SK-N-SH treated with all-trans-retinoic acid at 6 μM for 48 hours (cell line): Measurements from ENCODE around the gene TTC31.
A peak's percentile ranks its signal among the peaks of the same experiment; 100 is the strongest.

Experiments used
- ATAC-seq: fragments of 200-7000 bp; cut with Tn5 transposase; 3 replicates; pipeline ENCODE4 v1.9.1; 2020; ENCODE audit warnings: mild to moderate bottlenecking, moderate library complexity
- ARNTL ChIP-seq: fragments of 450-650 bp; formaldehyde crosslinking; IDR thresholded peaks from 2 replicates; pipeline ENCODE4 v1.5.0; 2020; ENCODE audit warnings: low read depth, mild to moderate bottlenecking, moderate library complexity, borderline replicate concordance
- BACH2 ChIP-seq: fragments of 250-450 bp; sonication (Bioruptor Pico); IDR thresholded peaks from 2 replicates; pipeline ENCODE4 v1.9.0; 2021; ENCODE audit warnings: mild to moderate bottlenecking, borderline replicate concordance
- CREB5 ChIP-seq: fragments of 250-450 bp; sonication (Bioruptor Pico); IDR thresholded peaks from 2 replicates; pipeline ENCODE4 v1.5.1; 2020; ENCODE audit warnings: low read depth, mild to moderate bottlenecking, moderate library complexity
- CSDC2 ChIP-seq: fragments of 250-450 bp; sonication (Bioruptor Pico); IDR thresholded peaks from 2 replicates; pipeline ENCODE4 v1.5.0; 2020; ENCODE audit warnings: mild to moderate bottlenecking, moderate library complexity
- ESRRG ChIP-seq: fragments of 250-450 bp; sonication (Bioruptor Pico); IDR thresholded peaks from 2 replicates; pipeline ENCODE4 v1.6.1; 2021; ENCODE audit warnings: mild to moderate bottlenecking
- GLIS3 ChIP-seq: fragments of 250-450 bp; sonication (Bioruptor Pico); IDR thresholded peaks from 2 replicates; pipeline ENCODE4 v1.5.0; 2020; ENCODE audit warnings: mild to moderate bottlenecking, moderate library complexity
- ISL1 ChIP-seq: fragments of 250-450 bp; sonication (Bioruptor Pico); IDR thresholded peaks from 2 replicates; pipeline ENCODE4 v2.1.2; 2022; ENCODE audit warnings: mild to moderate bottlenecking, moderate library complexity
- OSR1 ChIP-seq: fragments of 250-450 bp; sonication (Bioruptor Pico); IDR thresholded peaks from 2 replicates; pipeline ENCODE4 v1.8.0; 2022; ENCODE audit warnings: moderate library complexity, mild to moderate bottlenecking, inconsistent platforms
- PPARA ChIP-seq: fragments of 250-450 bp; sonication (Bioruptor Pico); IDR thresholded peaks from 2 replicates; pipeline ENCODE4 v1.5.0; 2020; ENCODE audit warnings: mild to moderate bottlenecking, borderline replicate concordance
- RARB ChIP-seq: fragments of 250-450 bp; sonication (Bioruptor Pico); IDR thresholded peaks from 2 replicates; pipeline ENCODE4 v1.8.0; 2021; ENCODE audit warnings: mild to moderate bottlenecking, moderate library complexity
- SNAI2 ChIP-seq: fragments of 250-450 bp; sonication (Bioruptor Pico); IDR thresholded peaks from 2 replicates; pipeline ENCODE4 v1.5.0; 2020; ENCODE audit warnings: mild to moderate bottlenecking, moderate library complexity
- TCF4 ChIP-seq: fragments of 250-450 bp; sonication (Bioruptor Pico); IDR thresholded peaks from 2 replicates; pipeline ENCODE4 v1.8.0; 2021; ENCODE audit warnings: mild to moderate bottlenecking, moderate library complexity, borderline replicate concordance
- TOX ChIP-seq: fragments of 250-450 bp; sonication (Bioruptor Pico); IDR thresholded peaks from 2 replicates; pipeline ENCODE4 v1.8.0; 2021; ENCODE audit warnings: mild to moderate bottlenecking, moderate library complexity, borderline replicate concordance
- ZC3H10 ChIP-seq: fragments of 250-450 bp; sonication (Bioruptor Pico); IDR thresholded peaks from 2 replicates; pipeline ENCODE4 v1.5.1; 2021; ENCODE audit warnings: mild to moderate bottlenecking, moderate library complexity
- ZFP3 ChIP-seq: fragments of 250-450 bp; sonication (Bioruptor Pico); IDR thresholded peaks from 2 replicates; pipeline ENCODE4 v1.5.0; 2020; ENCODE audit warnings: mild to moderate bottlenecking, moderate library complexity
- ZFP30 ChIP-seq: fragments of 450-650 bp; formaldehyde crosslinking; IDR thresholded peaks from 2 replicates; pipeline ENCODE4 v1.5.0; 2022; ENCODE audit warnings: mild to moderate bottlenecking, moderate library complexity
- ZNF565 ChIP-seq: fragments of 450-650 bp; formaldehyde crosslinking; conservative IDR thresholded peaks from 2 replicates; pipeline ENCODE4 v1.5.0; 2020; ENCODE audit warnings: low read depth, mild to moderate bottlenecking, moderate library complexity
- ZNF70 ChIP-seq: fragments of 450-650 bp; formaldehyde crosslinking; IDR thresholded peaks from 2 replicates; pipeline ENCODE4 v1.5.0; 2020; ENCODE audit warnings: mild to moderate bottlenecking, moderate library complexity
- ZNF8 ChIP-seq: fragments of 450-650 bp; formaldehyde crosslinking; IDR thresholded peaks from 2 replicates; pipeline ENCODE4 v1.5.0; 2020; ENCODE audit warnings: mild to moderate bottlenecking, moderate library complexity
- TF ChIP-seq, protein P1 (sequence below): fragments of 250-450 bp; sonication (Bioruptor Pico); IDR thresholded peaks from 2 replicates; pipeline ENCODE4 v1.5.0; 2020; ENCODE audit warnings: mild to moderate bottlenecking, moderate library complexity
- TF ChIP-seq, protein P2 (sequence below): fragments of 250-450 bp; sonication (Bioruptor Pico); IDR thresholded peaks from 2 replicates; pipeline ENCODE4 v1.8.0; 2021; ENCODE audit warnings: low read depth, mild to moderate bottlenecking, moderate library complexity, borderline replicate concordance
- TF ChIP-seq, protein P3 (sequence below): fragments of 250-450 bp; sonication (Bioruptor Pico); IDR thresholded peaks from 2 replicates; pipeline ENCODE4 v1.8.0; 2020; ENCODE audit warnings: mild to moderate bottlenecking, moderate library complexity, borderline replicate concordance
- TF ChIP-seq, protein P4 (sequence below): fragments of 250-450 bp; sonication (Bioruptor Pico); IDR thresholded peaks from 2 replicates; pipeline ENCODE4 v1.5.1; 2021; ENCODE audit warnings: mild to moderate bottlenecking, moderate library complexity

The TTC31 gene

DNA sequence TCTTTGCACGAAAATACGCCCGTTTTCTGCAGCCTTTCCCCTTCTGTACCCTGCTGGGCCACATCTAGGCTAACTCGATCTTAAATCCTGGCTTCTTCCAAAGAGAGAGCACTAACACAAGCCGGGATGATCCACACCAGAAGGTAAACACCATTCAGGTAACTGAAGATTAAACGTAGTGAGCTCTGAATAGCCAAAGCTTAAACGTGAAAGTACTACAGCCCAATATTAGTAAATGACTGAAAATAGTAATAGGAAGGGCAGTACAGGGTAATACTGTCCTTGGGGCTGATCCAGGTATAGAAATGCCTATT is 10.0 kb upstream of the TTC31 start:
- ATAC-seq = peak; percentile 4
- TF ChIP-seq ZNF565 (CRISPR knock-in tag) (no peak), GLIS3 (CRISPR knock-in tag) (no peak), ZFP30 (CRISPR knock-in tag) (no peak), ARNTL (CRISPR knock-in tag) (no peak), OSR1 (CRISPR knock-in tag) (no peak), CREB5 (CRISPR knock-in tag) (no peak), ESRRG (CRISPR knock-in tag) (no peak), SNAI2 (no peak), CSDC2 (CRISPR knock-in tag) (no peak), ZFP3 (CRISPR knock-in tag) (no peak), TOX (CRISPR knock-in tag) (no peak), ZC3H10 (CRISPR knock-in tag) (no peak), RARB (CRISPR knock-in tag) (no peak), BACH2 (CRISPR knock-in tag) (no peak), ISL1 (CRISPR knock-in tag) (no peak), PPARA (CRISPR knock-in tag) (no peak), ZNF70 (CRISPR knock-in tag) (no peak)
- TF ChIP-seq, protein P1, sequence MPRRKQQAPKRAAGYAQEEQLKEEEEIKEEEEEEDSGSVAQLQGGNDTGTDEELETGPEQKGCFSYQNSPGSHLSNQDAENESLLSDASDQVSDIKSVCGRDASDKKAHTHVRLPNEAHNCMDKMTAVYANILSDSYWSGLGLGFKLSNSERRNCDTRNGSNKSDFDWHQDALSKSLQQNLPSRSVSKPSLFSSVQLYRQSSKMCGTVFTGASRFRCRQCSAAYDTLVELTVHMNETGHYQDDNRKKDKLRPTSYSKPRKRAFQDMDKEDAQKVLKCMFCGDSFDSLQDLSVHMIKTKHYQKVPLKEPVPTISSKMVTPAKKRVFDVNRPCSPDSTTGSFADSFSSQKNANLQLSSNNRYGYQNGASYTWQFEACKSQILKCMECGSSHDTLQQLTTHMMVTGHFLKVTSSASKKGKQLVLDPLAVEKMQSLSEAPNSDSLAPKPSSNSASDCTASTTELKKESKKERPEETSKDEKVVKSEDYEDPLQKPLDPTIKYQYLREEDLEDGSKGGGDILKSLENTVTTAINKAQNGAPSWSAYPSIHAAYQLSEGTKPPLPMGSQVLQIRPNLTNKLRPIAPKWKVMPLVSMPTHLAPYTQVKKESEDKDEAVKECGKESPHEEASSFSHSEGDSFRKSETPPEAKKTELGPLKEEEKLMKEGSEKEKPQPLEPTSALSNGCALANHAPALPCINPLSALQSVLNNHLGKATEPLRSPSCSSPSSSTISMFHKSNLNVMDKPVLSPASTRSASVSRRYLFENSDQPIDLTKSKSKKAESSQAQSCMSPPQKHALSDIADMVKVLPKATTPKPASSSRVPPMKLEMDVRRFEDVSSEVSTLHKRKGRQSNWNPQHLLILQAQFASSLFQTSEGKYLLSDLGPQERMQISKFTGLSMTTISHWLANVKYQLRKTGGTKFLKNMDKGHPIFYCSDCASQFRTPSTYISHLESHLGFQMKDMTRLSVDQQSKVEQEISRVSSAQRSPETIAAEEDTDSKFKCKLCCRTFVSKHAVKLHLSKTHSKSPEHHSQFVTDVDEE (CRISPR knock-in tag) = no peak
- TF ChIP-seq, protein P2, sequence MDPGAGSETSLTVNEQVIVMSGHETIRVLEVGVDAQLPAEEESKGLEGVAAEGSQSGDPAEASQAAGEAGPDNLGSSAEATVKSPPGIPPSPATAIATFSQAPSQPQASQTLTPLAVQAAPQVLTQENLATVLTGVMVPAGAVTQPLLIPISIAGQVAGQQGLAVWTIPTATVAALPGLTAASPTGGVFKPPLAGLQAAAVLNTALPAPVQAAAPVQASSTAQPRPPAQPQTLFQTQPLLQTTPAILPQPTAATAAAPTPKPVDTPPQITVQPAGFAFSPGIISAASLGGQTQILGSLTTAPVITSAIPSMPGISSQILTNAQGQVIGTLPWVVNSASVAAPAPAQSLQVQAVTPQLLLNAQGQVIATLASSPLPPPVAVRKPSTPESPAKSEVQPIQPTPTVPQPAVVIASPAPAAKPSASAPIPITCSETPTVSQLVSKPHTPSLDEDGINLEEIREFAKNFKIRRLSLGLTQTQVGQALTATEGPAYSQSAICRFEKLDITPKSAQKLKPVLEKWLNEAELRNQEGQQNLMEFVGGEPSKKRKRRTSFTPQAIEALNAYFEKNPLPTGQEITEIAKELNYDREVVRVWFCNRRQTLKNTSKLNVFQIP (CRISPR knock-in tag) = no peak
- TF ChIP-seq, all 23 proteins: peak for 0

- no peak for ATAC-seq
- TF ChIP-seq TOX (CRISPR knock-in tag) = no peak
- TF ChIP-seq ZFP3 (CRISPR knock-in tag) = no peak
- no peak for TF ChIP-seq ZC3H10 (CRISPR knock-in tag)
- TF ChIP-seq ARNTL (CRISPR knock-in tag) = no peak
- no peak for TF ChIP-seq ZNF70 (CRISPR knock-in tag)
- no peak for TF ChIP-seq GLIS3 (CRISPR knock-in tag)
- TF ChIP-seq CSDC2 (CRISPR knock-in tag) = no peak
- TF ChIP-seq ZNF565 (CRISPR knock-in tag) = no peak
- TF ChIP-seq PPARA (CRISPR knock-in tag) = no peak
- no peak for TF ChIP-seq OSR1 (CRISPR knock-in tag)
- no peak for TF ChIP-seq CREB5 (CRISPR knock-in tag)
- TF ChIP-seq BACH2 (CRISPR knock-in tag) = no peak
- no peak for TF ChIP-seq TCF4 (CRISPR knock-in tag)
- no peak for TF ChIP-seq ISL1 (CRISPR knock-in tag)
Observed at GRCh38 chr2:74474481-74474880, 8.4 kb upstream of the TTC31 start.

DNA sequence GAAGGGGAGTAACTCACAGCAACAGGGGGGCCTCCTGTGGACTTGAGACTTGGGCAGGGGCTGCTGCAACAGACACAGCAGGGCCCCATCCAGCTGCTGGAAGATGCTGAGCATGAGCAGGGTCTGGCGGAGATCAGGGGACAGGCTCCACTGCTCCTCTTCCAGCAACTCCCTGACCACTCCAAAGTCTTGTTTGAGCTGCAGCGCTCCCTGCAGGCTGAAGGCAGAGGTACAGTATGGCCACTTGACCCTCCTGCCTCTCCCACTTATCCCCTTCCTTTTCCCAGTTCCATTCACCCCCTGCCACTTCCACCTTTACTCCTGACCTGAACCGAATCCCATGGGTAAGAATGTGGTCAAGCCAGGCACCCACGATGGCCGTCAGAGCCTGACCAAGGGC is 8.0 kb upstream of the TTC31 start:
- ATAC-seq = no peak
- TF ChIP-seq PPARA (CRISPR knock-in tag) (no peak), ESRRG (CRISPR knock-in tag) (no peak), CREB5 (CRISPR knock-in tag) (no peak), ZNF565 (CRISPR knock-in tag) (no peak), ZNF8 (CRISPR knock-in tag) (no peak), ZFP3 (CRISPR knock-in tag) (no peak), SNAI2 (no peak), ARNTL (CRISPR knock-in tag) (no peak), CSDC2 (CRISPR knock-in tag) (no peak), ZNF70 (CRISPR knock-in tag) (no peak)
- TF ChIP-seq, protein P2 (CRISPR knock-in tag) = no peak
- TF ChIP-seq, protein P3, sequence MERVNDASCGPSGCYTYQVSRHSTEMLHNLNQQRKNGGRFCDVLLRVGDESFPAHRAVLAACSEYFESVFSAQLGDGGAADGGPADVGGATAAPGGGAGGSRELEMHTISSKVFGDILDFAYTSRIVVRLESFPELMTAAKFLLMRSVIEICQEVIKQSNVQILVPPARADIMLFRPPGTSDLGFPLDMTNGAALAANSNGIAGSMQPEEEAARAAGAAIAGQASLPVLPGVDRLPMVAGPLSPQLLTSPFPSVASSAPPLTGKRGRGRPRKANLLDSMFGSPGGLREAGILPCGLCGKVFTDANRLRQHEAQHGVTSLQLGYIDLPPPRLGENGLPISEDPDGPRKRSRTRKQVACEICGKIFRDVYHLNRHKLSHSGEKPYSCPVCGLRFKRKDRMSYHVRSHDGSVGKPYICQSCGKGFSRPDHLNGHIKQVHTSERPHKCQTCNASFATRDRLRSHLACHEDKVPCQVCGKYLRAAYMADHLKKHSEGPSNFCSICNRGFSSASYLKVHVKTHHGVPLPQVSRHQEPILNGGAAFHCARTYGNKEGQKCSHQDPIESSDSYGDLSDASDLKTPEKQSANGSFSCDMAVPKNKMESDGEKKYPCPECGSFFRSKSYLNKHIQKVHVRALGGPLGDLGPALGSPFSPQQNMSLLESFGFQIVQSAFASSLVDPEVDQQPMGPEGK (CRISPR knock-in tag) = no peak
- TF ChIP-seq, protein P4, sequence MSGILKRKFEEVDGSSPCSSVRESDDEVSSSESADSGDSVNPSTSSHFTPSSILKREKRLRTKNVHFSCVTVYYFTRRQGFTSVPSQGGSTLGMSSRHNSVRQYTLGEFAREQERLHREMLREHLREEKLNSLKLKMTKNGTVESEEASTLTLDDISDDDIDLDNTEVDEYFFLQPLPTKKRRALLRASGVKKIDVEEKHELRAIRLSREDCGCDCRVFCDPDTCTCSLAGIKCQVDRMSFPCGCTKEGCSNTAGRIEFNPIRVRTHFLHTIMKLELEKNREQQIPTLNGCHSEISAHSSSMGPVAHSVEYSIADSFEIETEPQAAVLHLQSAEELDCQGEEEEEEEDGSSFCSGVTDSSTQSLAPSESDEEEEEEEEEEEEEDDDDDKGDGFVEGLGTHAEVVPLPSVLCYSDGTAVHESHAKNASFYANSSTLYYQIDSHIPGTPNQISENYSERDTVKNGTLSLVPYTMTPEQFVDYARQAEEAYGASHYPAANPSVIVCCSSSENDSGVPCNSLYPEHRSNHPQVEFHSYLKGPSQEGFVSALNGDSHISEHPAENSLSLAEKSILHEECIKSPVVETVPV (CRISPR knock-in tag) = no peak
